Smooth muscle cell (in vitro differentiated cells): ENCODE data around the gene CPN2. TPM values are rescaled to one million over a fixed set of nuclear protein-coding genes. Genes with fewer than 3 reads are reported as not detected.
A peak's percentile ranks its signal among the peaks of the same experiment; 100 is the strongest.

ENCODE experiments used
- DNase-seq: peaks from one replicate; lab custom pipeline; 2025; ENCODE audit not compliant: unreplicated experiment; lab: John Stamatoyannopoulos, UW
- H2AFZ ChIP-seq: fragments of 200-600 bp; sonication (generic); 2 replicates; pipeline ENCODE4 v1.6.0; 2016; ENCODE audit warnings: antibody characterized with exemption, low read depth, mild to moderate bottlenecking
- H3F3A ChIP-seq: fragments of 200-600 bp; sonication (generic); 2 replicates; pipeline ENCODE4 v1.6.0; 2017; ENCODE audit warnings: antibody characterized with exemption, low read depth
- H3K27ac ChIP-seq: fragments of 200-600 bp; sonication (generic); 2 replicates; pipeline ENCODE4 v1.5.1; 2016; ENCODE audit warnings: low read depth, mild to moderate bottlenecking
- H3K27me3 ChIP-seq: fragments of 200-600 bp; sonication (generic); 2 replicates; pipeline ENCODE4 v1.6.1; 2016; ENCODE audit warnings: low read depth, mild to moderate bottlenecking
- H3K36me3 ChIP-seq: fragments of 200-600 bp; sonication (generic); 2 replicates; pipeline ENCODE4 v1.5.1; 2016; ENCODE audit warnings: low read depth
- H3K4me1 ChIP-seq: fragments of 200-600 bp; sonication (generic); 2 replicates; pipeline ENCODE4 v1.5.1; 2016; ENCODE audit warnings: low read depth
- H3K4me2 ChIP-seq: fragments of 200-600 bp; sonication (generic); 2 replicates; pipeline ENCODE4 v1.6.0; 2016; ENCODE audit warnings: mild to moderate bottlenecking
- H3K4me3 ChIP-seq: fragments of 200-600 bp; sonication (generic); 2 replicates; pipeline ENCODE4 v1.5.1; 2016; ENCODE audit warnings: mild to moderate bottlenecking
- H3K79me2 ChIP-seq: fragments of 200-600 bp; sonication (generic); 2 replicates; pipeline ENCODE4 v1.6.0; 2016; ENCODE audit warnings: low read depth, mild to moderate bottlenecking
- H3K9ac ChIP-seq: fragments of 200-600 bp; sonication (generic); 2 replicates; pipeline ENCODE4 v1.6.0; 2016; ENCODE audit warnings: low read depth
- H3K9me3 ChIP-seq: fragments of 200-600 bp; sonication (generic); replicated peaks from 2 replicates; pipeline ENCODE4 v1.5.1; 2016; ENCODE audit warnings: low read depth
- H4K20me1 ChIP-seq: fragments of 200-600 bp; sonication (generic); 2 replicates; pipeline ENCODE4 v1.6.0; 2016; ENCODE audit warnings: low read depth
- WGBS: methylation state at CpG from one replicate; pipeline ENCODE4 v1.1.7; 2016; ENCODE audit warnings: low lambda C conversion rate; 5-methylcytosine and 5-hydroxymethylcytosine counted together
- polyA plus RNA-seq: library from polyadenylated mRNA; unstranded; fragments of >200 nt; fragmentation: Nextera tagmentation; extraction: Ambion mirVana; gene quantifications from 2 replicates; pipeline ENCODE4 v1.2.1, GENCODE V29; 2016
- total RNA-seq: library from RNA; depleted of rRNA; stranded (reverse); fragments of >200 nt; gene quantifications from 2 replicates; pipeline ENCODE4 v1.2.3, GENCODE V29; 2014
- TF ChIP-seq, protein P1 (sequence below): fragments of 200-600 bp; sonication (generic); IDR thresholded peaks from 2 replicates; pipeline ENCODE4 v1.5.1; 2017; ENCODE audit warnings: borderline replicate concordance, mild to moderate bottlenecking, antibody characterized with exemption; ENCODE audit not compliant: insufficient read depth, poor library complexity, severe bottlenecking

Gene CPN2
- total and polyA plus RNA-seq, 2 experiments from 2014 or later = 0.13 TPM; not detected in 1

DNA sequence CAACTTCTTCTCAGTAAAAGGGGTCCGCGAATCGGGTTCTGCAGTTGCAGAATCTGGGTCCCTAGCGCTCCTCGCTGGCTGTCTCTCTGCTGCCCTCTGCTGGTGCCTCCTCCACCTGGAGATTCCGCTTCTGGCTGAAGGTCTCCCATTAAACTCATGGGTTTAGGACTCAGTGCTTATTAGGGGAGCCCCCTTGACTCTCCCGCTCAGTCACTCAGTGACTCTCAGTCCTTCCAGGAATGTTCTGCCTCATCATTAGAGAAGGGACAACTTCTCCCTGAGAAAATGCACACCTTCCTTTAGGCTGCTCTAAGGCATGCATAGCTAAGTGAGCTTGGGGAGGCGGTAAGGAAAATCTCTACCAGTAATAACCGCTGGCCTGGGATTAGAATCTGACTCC is 7.1 kb downstream of the CPN2 start:
- H3K4me1 ChIP-seq = no peaks in the 10 kb centered on the region
- no peaks in the 10 kb centered on the region for H4K20me1 ChIP-seq
- no peak overlapping the region for H3K27ac ChIP-seq
- H3K9me3 ChIP-seq = no peaks in the 10 kb centered on the region
- H3K4me3 ChIP-seq = no peak overlapping the region
- H3K79me2 ChIP-seq = no peaks in the 10 kb centered on the region
- DNase-seq = peak; percentile 44
- H3K4me2 ChIP-seq = no peak overlapping the region
- no peaks in the 10 kb centered on the region for H3K36me3 ChIP-seq
- H3F3A ChIP-seq = no peaks in the 10 kb centered on the region
- H3K27me3 ChIP-seq = no peaks in the 10 kb centered on the region
- 35% methylated on average over 9 of the region's 9 CpGs for WGBS
- H3K9ac ChIP-seq = no peak overlapping the region
- TF ChIP-seq, protein P1, sequence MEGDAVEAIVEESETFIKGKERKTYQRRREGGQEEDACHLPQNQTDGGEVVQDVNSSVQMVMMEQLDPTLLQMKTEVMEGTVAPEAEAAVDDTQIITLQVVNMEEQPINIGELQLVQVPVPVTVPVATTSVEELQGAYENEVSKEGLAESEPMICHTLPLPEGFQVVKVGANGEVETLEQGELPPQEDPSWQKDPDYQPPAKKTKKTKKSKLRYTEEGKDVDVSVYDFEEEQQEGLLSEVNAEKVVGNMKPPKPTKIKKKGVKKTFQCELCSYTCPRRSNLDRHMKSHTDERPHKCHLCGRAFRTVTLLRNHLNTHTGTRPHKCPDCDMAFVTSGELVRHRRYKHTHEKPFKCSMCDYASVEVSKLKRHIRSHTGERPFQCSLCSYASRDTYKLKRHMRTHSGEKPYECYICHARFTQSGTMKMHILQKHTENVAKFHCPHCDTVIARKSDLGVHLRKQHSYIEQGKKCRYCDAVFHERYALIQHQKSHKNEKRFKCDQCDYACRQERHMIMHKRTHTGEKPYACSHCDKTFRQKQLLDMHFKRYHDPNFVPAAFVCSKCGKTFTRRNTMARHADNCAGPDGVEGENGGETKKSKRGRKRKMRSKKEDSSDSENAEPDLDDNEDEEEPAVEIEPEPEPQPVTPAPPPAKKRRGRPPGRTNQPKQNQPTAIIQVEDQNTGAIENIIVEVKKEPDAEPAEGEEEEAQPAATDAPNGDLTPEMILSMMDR = peak; percentile 94
- no peak overlapping the region for H2AFZ ChIP-seq

DNA sequence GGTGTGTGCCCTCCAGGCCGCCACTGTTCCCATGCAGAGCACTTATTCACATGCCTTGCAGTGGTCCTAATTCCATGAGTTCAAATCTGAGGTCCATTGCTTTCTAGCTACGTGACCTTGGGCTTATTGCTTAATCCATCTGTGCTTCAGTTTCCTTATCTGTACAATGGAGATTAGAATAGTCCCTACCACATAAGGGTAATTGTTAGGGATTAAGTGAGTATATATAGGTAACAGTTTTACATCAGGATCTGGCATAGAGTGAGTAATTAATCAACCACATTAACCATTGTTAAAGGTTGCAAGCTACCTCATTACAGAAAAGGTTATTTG is 7.6 kb downstream of the CPN2 start:
- TF ChIP-seq, protein P1 = no peak
- no peak overlapping the region for H2AFZ ChIP-seq
- H3K9ac ChIP-seq = no peak overlapping the region
- H3K27me3 ChIP-seq = no peaks in the 10 kb centered on the region
- no peaks in the 10 kb centered on the region for H3K79me2 ChIP-seq
- H3K27ac ChIP-seq = no peak overlapping the region
- DNase-seq = no peak
- no peak overlapping the region for H3K4me3 ChIP-seq
- no peaks in the 10 kb centered on the region for H3K4me1 ChIP-seq
- H4K20me1 ChIP-seq = no peaks in the 10 kb centered on the region
- H3K4me2 ChIP-seq = no peak overlapping the region
- H3K9me3 ChIP-seq = no peaks in the 10 kb centered on the region
- no peaks in the 10 kb centered on the region for H3K36me3 ChIP-seq
- no peaks in the 10 kb centered on the region for H3F3A ChIP-seq
- 64% methylated on average over 2 of the region's 2 CpGs for WGBS

DNA sequence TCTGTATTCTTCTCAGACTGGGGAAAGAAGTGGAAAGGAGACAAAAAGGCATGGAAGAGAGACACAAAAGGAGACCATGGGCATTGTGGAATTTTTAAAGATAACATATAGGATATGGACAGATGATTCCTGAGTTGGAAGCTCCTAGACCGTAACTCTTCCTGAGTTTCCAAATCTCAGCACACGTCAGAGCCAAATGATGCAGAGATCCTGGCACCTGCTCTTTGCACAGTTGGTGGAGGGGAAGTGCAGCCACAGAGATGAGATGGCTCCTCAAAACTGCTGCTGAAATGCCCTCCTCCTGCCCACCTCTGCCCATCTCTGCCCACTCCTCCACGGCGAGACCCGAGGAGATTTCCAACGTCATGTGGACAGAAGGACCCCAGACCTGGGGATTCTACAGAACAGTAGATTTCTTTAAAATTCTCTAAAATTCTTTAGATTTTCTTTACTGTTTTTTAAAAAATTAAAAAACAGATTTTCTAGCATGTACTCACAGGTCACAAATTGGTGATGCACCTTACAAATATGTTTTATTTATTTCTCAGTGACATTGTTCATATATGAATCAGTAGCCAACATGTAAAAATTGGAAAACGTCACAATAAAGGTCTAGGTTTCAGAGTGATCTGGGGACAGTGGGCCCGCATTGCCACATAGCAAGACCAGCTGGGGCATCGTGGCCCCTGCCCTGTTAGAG is 8.1 kb downstream of the CPN2 start:
- H3K36me3 ChIP-seq = no peaks in the 10 kb centered on the region
- no peak overlapping the region for H2AFZ ChIP-seq
- no peaks in the 10 kb centered on the region for H3K9me3 ChIP-seq
- H3K79me2 ChIP-seq = no peaks in the 10 kb centered on the region
- H3F3A ChIP-seq = no peaks in the 10 kb centered on the region
- H3K4me2 ChIP-seq = no peak overlapping the region
- no peak overlapping the region for H3K27ac ChIP-seq
- no peak overlapping the region for H3K9ac ChIP-seq
- 89% methylated on average over 9 of the region's 9 CpGs for WGBS
- H3K4me3 ChIP-seq = no peak overlapping the region
- no peaks in the 10 kb centered on the region for H4K20me1 ChIP-seq
- H3K27me3 ChIP-seq = no peaks in the 10 kb centered on the region
- TF ChIP-seq, protein P1 = no peak
- no peak for DNase-seq
- no peaks in the 10 kb centered on the region for H3K4me1 ChIP-seq

DNA sequence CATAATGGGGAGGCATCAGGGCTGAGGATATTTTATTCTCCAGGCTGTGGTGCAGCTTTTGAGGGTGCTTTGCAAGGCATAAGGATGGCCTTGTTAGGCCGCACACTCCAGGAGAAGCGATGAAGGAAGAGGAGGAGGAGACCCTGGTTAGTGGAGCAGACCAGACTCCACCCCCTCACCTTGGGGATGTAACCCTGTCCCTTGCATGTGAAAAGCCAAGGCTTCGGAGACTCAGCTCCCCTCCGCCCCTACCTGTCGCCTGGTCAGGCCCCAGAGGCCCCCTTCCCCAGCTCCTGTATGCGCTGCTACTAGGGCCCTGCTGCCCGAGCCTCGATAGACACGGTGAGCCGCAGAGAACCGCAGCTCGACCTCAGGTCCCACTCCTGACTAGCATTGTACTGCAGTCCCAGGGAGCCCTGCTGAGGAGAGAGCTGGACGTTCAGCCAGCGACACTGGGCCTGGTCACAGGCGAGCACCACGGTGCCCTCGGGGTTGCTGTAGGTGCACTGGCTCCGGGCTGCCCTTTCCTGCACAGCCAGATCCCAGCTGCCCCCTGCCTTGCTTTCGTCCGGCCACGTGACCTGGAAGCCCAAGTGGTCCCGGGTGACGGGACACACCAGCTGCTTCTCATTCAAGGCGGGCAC is 10.2 kb downstream of the CPN2 start:
- H3K27me3 ChIP-seq = no peaks in the 10 kb centered on the region
- no peak overlapping the region for H2AFZ ChIP-seq
- no peaks in the 10 kb centered on the region for H4K20me1 ChIP-seq
- no peak overlapping the region for H3K4me2 ChIP-seq
- H3K4me1 ChIP-seq = no peaks in the 10 kb centered on the region
- H3F3A ChIP-seq = no peaks in the 10 kb centered on the region
- 87% methylated on average over 24 of the region's 24 CpGs for WGBS
- H3K9ac ChIP-seq = no peak overlapping the region
- no peaks in the 10 kb centered on the region for H3K9me3 ChIP-seq
- TF ChIP-seq, protein P1 = no peak
- no peak overlapping the region for H3K27ac ChIP-seq
- no peak overlapping the region for H3K4me3 ChIP-seq
- no peaks in the 10 kb centered on the region for H3K79me2 ChIP-seq
- no peaks in the 10 kb centered on the region for H3K36me3 ChIP-seq
- no peak for DNase-seq
